Fibroblast of lung (primary cell): ENCODE measurements around the gene HPF1.

Source experiments
- CTCF ChIP-seq, 2 donors: IDR thresholded peaks in 1 of 2; conservative IDR thresholded peaks in 1 of 2; 1 replicate in 1 of 2; 2 replicates in 1 of 2; pipeline ENCODE4 v1.5.1; 2011 to 2012; ENCODE audit warnings: low read length in 2 of 2, control low read depth in 1 of 2, inconsistent platforms in 1 of 2, low read depth in 1 of 2, mild to moderate bottlenecking in 1 of 2
- EZH2 ChIP-seq: IDR thresholded peaks from 2 replicates; pipeline ENCODE4 v1.5.1; 2012; ENCODE audit warnings: low read length, control low read depth, mild to moderate bottlenecking; ENCODE audit errors: missing control alignments

DNA sequence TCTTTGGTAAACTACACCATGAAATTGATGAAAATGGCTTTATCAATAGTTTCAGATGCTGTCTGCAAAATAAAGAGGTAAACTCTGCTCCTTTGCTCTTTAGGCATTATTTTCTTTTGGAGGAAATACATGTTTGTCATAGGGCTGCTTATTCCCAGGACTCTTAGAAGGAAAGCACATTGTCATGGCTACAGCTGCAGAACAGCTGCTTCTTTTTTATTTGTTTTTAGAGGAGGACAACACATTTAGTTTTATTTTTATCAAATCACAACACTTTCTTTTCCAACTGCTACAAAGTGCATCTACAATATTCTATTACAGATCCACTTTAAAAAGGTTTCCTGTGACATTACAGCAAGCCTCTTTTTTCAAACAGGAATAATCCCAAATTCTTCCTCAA is 12.7 kb upstream of the HPF1 start:
- no peak for TF ChIP-seq CTCF (conservative IDR thresholded peaks at IDR 0.05 in 1 of 2, IDR thresholded peaks at IDR 0.05 in 1 of 2; ENCODE audit: low read depth in 1 of 2, low read length in 2 of 2)
- TF ChIP-seq EZH2: no peak
